Epithelial cell of esophagus (primary cell): ENCODE data around the gene RAB27A.

Source experiments
- DNase-seq: peaks from one replicate; pipeline ENCODE4 v3.0.0; 2010; ENCODE audit warnings: low read depth
- H3K4me3 ChIP-seq: 2 replicates; pipeline ENCODE4 v1.5.1; 2011; ENCODE audit warnings: mild to moderate bottlenecking, low read length, control low read depth
- TF ChIP-seq, protein P1 (sequence below): IDR thresholded peaks from 2 replicates; pipeline ENCODE4 v1.5.1; 2011; ENCODE audit warnings: low read depth, mild to moderate bottlenecking, low read length, control low read depth, inconsistent platforms; ENCODE audit not compliant: insufficient read depth; ENCODE audit errors: missing control alignments

Gene RAB27A

DNA sequence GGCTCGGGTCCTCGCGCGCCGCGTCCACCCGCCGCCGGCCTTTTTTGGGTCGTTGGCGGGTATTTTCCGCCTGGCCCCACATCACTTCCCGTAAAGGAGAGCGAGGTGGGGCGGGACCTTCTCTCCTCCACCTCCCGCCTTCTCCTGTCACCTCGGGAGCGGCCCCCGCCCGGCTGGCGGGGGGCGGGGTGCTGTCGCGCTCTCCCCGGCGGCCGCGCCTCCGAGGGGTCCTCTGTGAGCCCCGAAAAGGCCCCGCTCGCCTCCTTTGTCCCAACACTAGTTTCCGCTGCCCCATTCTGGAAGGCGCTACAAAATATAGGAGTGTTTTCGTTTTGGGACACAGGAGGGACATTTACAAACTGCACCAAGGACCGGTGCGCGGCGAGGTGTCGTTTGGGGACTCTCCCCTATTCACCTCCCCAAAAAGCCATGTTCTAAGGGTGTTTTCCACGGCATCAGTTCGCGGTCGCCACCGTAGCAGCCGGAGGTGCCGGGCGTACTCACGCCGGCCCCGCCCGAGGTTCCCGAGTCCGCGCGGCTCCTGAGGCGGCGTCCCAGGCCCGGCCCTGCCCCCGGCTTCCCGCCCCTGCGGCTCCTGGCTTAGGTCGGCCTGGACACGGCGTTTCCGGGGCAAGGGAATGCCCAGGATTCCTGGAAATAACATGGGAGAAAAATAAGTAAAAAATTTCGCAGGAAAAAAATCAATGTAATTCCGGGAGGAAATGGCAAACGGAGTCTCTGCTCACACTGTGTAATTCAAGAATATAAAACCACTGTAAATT is at the start of gene RAB27A:
Gene RAB27A (minus strand): TSS at position 68 of the 782 bp plus-strand sequence. CDS start 54,879 bp downstream, outside the sequence.
- DNase-seq, result peak; percentile 78
- TF ChIP-seq, protein P1, sequence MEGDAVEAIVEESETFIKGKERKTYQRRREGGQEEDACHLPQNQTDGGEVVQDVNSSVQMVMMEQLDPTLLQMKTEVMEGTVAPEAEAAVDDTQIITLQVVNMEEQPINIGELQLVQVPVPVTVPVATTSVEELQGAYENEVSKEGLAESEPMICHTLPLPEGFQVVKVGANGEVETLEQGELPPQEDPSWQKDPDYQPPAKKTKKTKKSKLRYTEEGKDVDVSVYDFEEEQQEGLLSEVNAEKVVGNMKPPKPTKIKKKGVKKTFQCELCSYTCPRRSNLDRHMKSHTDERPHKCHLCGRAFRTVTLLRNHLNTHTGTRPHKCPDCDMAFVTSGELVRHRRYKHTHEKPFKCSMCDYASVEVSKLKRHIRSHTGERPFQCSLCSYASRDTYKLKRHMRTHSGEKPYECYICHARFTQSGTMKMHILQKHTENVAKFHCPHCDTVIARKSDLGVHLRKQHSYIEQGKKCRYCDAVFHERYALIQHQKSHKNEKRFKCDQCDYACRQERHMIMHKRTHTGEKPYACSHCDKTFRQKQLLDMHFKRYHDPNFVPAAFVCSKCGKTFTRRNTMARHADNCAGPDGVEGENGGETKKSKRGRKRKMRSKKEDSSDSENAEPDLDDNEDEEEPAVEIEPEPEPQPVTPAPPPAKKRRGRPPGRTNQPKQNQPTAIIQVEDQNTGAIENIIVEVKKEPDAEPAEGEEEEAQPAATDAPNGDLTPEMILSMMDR, result no peak
- peak within 1 kb of the TSS; percentile 84 for H3K4me3 ChIP-seq

DNA sequence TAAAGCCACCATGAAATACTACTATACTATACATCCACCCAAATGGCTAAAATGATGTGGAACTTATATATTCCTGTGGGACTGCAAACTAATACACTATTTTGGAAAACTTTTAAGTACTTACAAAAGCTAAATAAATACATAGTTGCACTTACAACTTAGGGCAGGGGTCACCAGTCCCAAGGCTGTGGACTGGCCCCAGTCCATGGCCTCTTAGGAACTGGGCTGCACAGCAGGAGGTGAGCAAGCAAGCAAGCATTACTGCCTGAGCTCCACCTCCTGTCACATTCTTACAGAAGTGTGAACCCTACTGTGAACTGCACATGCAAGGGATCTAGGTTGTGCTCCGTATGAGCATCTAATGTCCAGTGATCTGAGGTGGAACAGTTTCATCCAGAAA is 47.5 kb upstream of the RAB27A start:
- no peak for DNase-seq
- TF ChIP-seq, protein P1, result no peak
- no peak overlapping the region for H3K4me3 ChIP-seq

DNA sequence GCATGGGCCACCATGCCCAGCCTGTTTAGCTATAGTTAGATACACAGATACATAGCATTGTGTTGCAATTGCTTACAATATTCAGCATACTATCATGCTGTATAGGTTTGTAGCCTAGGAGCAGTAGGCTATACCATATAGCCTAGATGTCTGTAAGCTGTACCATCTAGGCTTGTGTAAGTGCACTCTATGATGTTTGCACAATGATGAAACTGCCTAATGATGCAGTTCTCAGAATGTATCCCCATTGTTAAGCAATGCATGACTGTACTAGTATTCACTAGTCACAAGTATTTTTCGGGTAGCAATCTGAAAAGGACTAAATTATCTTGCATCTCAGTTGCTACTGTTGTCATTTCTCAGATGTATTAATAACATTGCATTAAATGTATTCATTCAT is 45.4 kb upstream of the RAB27A start:
- peak; percentile 89 for DNase-seq
- H3K4me3 ChIP-seq, result no peak overlapping the region
- TF ChIP-seq, protein P1, result no peak

DNA sequence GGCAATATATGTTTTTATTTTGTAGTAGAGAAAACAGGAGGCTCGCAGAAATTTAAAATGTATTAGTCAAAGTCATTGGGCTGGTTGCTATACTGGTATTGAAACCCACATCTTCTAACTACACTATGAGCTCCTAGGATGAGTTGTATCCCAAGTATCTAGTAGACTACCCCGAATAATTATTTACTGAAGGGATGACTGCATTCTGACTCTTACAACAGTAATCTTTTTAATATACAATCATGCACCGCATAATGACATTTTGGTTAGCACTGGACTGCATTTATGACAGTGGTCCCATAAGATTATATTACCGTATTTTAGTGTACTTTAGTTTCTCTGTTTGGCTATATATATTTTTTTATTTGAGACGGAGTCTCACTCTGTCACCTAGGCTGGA is 44.8 kb upstream of the RAB27A start:
- TF ChIP-seq, protein P1, result no peak
- no peak for DNase-seq

GRCh38 chr15:55327387-55327786 is 37.8 kb upstream of the RAB27A start:
- DNase-seq, result no peak
- TF ChIP-seq, protein P1, result no peak
- H3K4me3 ChIP-seq, result no peak overlapping the region

More for the DNA sequence above, 44.8 kb upstream of the RAB27A start:
- H3K4me3 ChIP-seq, result no peak overlapping the region

GRCh38 chr15:55322467-55322866 is 32.9 kb upstream of the RAB27A start:
- no peak overlapping the region for H3K4me3 ChIP-seq
- TF ChIP-seq, protein P1, result no peak
- no peak for DNase-seq

DNA sequence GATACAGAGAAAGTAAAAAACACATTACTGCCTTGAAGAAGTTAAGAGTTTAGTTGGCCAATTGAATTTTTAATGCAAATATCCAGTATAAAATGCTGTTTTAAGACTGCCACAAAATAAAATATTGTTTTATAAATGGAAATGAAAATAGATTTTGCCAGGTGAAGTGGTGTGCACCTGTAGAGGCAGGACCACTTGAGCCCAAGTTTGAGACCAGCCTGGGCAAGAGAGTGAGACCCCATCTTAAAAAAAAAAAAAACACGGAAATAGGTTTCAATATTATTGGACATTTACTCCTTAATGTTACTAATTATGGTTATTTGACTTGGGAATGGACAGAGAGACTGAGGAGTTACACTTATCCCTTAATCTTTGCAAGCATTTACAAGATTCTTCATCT is 31.4 kb upstream of the RAB27A start:
- no peak for DNase-seq
- no peak overlapping the region for H3K4me3 ChIP-seq
- TF ChIP-seq, protein P1, result no peak
